NCI-H2081 (cell line): ENCODE measurements around the gene ADAM12.

ENCODE experiments used
- DNase-seq, 2 experiments: peaks; one replicate each; lab custom pipeline; 2025; lab: John Stamatoyannopoulos, UW

ADAM12 gene

DNA sequence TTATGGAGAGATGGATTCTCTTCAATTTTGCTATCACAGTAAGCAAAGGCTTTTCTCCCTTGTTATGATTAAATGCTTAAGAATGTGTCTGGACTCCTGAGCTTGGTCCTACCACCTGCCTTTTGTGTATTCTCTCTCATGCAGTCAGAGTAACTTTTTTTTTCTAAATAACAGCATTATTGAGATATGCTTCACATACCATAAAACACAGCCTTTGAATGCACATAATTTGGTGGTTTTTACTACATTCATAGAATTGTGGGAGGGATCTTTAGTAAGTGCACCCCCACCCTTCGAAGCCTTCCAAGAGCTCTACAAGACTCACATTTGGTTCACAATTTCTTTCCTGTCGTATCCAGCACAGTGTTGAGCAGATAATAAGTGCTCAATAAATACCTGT is 175.5 kb downstream of the ADAM12 start:
- DNase-seq, result no peak

DNA sequence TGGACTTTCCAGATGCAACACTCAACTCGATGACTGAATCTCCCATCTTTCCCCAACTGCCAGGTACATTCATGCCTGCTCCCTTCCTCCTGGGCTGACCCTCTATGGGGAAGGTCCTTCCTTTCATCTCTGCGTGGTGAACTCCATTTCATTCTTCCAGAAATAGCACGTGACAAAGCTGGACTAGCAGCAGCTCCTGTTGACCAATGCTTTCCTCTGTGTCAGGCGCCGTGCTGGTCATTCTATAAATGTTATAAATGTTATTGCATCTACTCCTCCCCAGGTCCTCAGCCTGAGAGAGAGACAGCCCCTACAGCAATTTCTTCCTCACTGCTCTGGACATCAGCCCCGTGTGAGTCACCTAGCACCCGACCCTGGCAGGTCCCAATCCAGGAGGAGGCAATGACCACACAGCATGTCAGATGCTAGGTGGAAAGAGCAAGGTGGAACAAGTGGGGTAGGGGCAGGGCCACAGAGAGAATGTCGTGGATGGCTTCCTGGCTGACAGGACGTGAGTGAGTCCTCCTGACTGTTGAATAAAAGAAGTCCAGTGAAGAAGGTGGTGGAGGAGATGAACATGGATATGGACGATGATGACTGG is 178.1 kb downstream of the ADAM12 start:
- no peak for DNase-seq

GRCh38 chr10:126209451-126209850 is 178.8 kb downstream of the ADAM12 start:
- no peak for DNase-seq

- no peak for DNase-seq
Measured at GRCh38 chr10:126208726-126209302, 179.5 kb downstream of the ADAM12 start.

DNA sequence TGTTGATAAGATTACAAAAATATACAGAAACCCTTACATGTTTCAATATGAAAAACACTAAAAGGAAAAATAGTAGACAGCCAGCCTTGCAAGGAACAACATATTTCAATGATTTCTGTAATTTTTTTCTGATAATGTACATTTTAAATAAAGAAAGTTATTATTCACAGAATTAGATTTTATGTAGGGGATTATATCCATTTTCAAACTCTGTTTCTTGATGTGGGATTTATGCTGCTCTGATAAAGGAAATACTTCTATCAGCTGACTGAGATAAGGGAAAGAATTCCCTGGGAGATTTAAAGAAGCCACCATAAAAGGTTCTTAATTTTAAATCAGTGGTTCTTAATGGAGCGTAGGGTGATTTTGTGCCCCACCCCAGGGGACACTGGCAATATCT is 180.4 kb downstream of the ADAM12 start:
- DNase-seq, result no peak

GRCh38 chr10:126207313-126207771 is 180.9 kb downstream of the ADAM12 start:
- DNase-seq, result no peak

DNA sequence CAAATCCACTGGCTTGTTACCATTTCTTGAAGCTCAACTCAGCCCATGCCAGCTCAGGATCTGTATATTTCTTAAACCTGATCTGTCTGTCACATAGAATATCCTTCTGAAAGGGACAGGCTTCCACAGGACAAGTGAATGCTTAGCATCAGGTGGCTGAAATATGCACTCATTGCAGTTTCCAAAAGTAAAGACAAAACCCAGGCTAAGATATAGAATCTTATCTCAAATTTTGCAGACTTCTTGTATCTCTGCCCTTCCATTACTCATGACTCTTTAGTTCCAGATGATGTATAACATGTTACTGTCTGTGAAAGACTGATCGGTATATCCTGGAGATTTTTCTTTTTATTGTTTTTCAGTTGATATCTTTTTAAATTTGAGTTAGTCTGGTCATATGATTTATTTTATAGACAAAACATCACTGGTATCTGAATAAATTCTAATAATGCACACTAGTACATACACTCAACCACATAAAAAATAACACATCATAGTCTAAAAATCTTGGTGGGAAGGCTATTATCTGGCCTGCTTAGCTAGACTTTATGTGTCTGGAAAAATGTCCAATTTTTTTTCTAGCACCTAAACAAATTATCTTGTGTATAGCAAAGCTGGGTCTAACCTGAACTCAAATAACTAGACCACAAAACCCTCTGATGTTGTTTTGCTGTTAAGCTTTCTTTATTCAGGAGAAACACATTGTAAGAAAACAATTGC is 182.6 kb downstream of the ADAM12 start:
- no peak for DNase-seq

GRCh38 chr10:126204320-126204719 is 184.0 kb downstream of the ADAM12 start:
- DNase-seq, result no peak

DNA sequence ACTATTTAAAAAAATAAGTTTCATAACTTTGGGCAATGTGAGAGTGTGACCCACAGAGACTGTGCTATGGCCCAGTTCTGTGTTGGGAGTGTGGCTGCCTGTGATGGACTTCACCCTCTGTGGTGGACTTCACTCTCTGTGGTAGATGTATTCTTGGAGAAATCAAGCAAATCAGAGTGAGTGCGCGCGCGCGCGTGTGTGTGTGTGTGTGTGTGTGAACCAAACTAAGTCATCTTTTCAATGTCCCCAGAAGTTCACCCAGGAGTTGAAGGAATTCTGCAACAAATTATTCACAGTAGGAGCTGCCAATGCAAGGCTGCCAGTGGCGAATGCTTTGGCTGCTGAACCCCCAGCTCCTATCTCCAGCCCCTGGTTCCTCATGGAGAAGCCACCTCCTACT is 184.5 kb downstream of the ADAM12 start:
- DNase-seq, result no peak

GRCh38 chr10:126201603-126202002 is 186.7 kb downstream of the ADAM12 start:
- no peak for DNase-seq

- DNase-seq, result no peak
Measured at GRCh38 chr10:126199221-126199998, 188.9 kb downstream of the ADAM12 start.

- DNase-seq, result no peak
Measured at GRCh38 chr10:126198681-126199080, 189.6 kb downstream of the ADAM12 start.

- no peak for DNase-seq
Measured at GRCh38 chr10:126197036-126197543, 191.2 kb downstream of the ADAM12 start.

DNA sequence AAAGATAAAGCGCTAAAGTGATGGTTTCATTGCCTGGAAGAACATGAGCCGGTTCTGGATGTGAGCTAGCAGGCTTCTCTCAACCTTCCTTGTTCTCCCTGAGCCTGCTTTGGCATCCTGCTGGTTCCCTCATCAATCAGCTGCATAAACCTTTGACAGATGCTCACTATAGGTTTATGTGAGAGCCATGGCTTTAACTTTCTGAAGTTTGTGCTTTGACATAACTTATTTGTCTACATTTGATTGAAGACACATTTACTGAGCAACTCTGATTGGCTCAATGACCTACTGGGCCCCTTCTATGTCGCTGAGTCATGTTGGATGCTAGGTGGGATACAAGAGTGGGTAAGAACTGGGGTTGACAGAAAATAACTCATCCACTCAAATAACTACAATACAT is 192.0 kb downstream of the ADAM12 start:
- no peak for DNase-seq

- DNase-seq, result no peak
Measured at GRCh38 chr10:126191192-126191591, 197.1 kb downstream of the ADAM12 start.

GRCh38 chr10:126188679-126189200 is 199.5 kb downstream of the ADAM12 start:
- DNase-seq, result no peak

- no peak for DNase-seq
Measured at GRCh38 chr10:126187399-126187798, 200.9 kb downstream of the ADAM12 start.

- DNase-seq, result no peak
Measured at GRCh38 chr10:126186766-126187165, 201.5 kb downstream of the ADAM12 start.

DNA sequence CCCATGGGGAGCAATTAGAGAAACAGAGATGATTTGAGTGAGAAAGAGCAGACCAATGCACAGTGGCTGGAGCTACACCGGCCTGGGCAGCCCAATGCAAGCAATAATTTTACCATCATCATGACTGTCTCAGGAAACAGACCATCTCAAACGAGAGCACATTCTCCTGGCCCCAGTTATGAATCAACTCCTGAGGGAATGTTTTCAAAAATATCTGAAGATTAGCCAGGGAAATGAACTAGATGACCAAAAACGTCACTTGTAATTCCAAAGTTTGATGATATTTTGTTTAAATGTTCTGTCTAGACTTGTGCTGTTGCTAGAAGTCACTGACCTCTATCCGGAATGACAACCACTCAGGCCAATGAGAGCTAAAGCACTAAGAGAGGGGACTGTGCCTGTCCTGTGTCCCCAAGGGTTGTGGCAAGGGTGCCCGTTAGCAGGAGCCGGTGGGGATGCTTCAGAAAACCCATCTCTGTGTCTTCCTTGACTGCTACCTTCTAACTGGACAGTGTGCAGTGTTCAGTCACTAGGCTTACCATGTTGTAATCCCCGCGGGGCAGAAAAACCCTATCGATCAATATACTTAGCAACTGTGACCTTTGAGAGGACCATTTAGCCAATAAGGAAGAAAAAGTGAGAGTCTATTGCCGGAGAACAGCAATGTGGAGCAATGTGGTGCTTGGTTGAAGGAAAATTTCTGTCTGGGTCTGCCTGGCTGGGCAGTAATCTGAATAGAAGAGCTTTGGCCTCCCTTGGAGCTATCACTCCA is 202.4 kb downstream of the ADAM12 start:
- DNase-seq, result no peak

- no peak for DNase-seq
Measured at GRCh38 chr10:126181626-126182025, 206.7 kb downstream of the ADAM12 start.

DNA sequence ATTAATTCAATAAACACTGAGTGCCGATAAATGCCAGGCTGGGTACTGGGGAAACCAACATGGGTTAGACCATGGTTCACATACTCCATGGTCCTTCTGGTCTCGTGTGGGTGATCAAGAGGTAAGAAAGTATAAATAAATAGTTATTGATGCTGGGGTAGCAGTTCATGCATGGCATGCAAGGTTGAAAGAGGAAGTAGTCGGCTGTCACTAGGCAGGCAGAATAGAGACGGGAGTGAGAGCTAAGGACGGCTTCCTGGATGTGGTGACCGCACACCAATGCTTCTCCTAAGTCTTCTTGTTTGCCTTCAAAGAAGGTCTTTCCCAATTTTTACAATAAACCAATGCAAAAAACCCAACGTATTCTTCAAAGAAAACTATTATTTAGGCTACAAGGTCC is 208.6 kb downstream of the ADAM12 start:
- DNase-seq, result no peak
